Right forelimb (tissue), 1 donor: Measurements from ENCODE around the gene CDCA4.
A peak's percentile ranks its signal among the peaks of the same experiment; 100 is the strongest.
"Not testable (repeated sequence)": the region's sequence is repeated elsewhere in the genome, so short reads cannot be mapped to it uniquely, and the experiment has no call there.

Experiments used
- DNase-seq: peaks from one replicate; pipeline ENCODE4 v3.0.0-alpha.2; 2018

Gene CDCA4

DNA sequence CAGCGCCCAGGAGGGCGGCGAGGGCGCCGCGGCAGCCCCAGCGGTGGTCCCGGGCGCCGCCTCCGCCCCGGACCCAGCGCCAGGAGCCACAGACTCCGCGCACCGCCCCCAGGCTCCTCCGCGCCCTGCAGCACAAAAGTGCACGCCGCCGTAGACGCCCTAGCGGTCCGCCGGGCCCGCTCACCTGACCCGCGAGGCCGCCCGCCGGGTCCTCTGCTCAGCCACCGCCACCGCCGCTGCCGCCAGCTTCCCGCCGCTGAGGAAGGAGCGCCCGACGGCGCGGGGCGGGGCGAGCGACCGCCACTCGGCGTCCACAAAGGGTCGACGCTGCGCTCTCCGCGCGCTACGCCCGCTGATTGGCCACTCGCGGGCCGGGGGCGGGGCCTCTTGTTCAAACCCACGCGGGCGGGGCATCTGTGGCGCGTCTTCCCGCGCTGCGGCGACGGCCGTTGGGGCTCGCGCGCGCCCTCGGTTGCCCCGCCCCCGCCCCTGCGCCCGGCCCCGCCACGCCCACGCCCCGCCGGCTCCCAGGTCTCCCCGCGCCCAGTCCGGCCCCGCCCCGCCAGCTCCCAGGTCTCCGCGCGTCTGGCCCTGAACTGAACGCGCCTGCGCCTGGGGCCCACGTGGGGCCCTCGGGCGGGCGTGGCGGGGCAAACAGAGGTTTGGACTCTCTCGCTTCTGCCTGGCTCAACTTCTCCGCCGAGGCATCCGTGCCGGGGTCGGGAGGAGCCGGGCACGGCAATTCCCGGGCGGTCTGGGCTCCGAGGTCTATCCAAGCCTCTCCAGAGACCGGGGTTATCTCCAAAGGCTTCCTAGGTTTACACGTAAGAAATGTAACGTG is at the start of gene CDCA4:
CDCA4 (minus strand) TSS at position 269 of the 841 bp plus-strand sequence. CDS start 9,154 bp downstream, outside the sequence.
- DNase-seq, result peak; percentile 99

GRCh38 chr14:105069871-105070759 is 49.2 kb upstream of the CDCA4 start:
- DNase-seq, result no peak

GRCh38 chr14:105069522-105069870 is 48.6 kb upstream of the CDCA4 start:
- DNase-seq, result no peak

- no peak for DNase-seq
Measured at GRCh38 chr14:105068818-105069217, 47.9 kb upstream of the CDCA4 start.

- DNase-seq, result no peak
Measured at GRCh38 chr14:105067969-105068301, 47.1 kb upstream of the CDCA4 start.

DNA sequence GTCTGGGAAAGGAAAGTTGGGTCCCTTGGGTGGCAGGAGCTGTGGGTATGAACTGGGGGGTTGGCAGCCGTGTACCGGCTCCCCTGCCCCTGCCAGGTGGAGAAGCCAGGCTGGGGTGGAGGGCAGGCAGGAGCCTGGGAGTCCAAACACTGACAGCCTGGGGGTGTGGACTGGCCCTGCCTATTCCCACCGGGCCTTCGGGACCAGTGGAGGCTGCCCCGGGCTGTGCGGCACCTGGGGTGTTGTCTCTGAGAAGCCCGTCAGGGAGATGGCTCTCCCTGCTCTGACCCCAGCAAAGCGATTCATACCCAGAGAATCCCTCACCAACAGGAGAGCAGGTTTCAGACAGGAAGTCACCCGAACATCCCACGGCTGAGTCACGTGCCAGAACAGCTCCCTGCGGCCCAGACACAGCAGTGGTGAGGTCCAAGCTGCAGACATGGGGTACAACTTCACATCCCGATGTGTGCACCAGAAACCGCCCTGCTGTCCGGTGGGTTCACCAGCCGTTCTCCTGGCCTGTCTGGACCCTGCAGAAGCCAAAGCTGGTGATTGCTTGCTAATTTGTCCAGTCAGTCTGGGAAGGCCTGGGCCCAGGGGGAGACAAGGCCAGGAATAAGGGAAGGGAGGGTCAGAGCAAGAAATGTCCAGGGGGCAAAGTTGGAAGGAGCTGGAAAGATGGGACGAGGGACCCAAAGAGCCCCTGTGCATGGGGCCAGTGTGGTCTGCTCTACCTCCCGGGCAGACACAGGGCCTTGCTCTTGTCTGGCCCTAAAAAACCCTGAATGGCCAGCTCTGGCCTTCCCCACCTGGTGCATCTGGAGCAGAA is 46.5 kb upstream of the CDCA4 start:
- DNase-seq, result no peak

DNA sequence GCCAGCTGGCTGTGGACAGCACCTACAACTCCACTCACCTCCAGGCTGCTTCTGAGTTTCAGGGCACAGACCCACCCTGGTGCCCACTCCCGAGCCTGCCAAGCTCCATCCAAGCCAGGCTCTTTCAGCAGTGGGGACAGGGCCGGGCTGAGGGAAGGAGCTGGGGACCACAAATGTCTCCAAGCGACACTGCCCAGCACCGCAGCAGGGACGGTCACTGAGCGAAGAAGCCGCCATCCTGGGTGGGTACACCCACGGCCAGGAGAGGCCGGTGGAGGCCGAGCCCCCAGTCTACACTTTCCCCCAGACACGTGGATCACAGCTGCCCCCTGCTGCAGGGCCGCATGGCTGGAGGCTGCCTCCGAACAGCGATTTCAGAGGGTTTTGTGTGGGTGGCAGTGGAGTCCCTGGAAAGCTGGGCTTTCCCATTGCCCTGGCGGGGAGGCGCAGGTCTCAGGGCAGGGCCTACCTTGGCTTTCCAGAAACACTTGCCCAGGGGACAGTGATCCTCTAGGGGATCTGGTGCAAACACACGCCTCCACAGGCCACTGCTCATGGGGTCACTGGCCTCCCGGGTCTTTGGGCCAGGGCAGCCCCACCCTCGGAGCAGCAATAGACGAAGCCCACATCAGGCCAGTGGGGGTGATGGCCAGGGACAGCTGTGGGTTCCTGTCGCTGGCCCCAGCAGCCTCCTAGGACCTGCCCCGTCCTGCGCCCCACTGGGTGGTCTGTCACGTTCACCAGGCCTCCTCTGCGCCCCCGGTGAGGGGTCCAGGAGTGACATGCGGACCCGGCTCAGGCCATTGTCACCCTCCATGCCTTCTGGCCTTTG is 45.6 kb upstream of the CDCA4 start:
- DNase-seq, result no peak

DNA sequence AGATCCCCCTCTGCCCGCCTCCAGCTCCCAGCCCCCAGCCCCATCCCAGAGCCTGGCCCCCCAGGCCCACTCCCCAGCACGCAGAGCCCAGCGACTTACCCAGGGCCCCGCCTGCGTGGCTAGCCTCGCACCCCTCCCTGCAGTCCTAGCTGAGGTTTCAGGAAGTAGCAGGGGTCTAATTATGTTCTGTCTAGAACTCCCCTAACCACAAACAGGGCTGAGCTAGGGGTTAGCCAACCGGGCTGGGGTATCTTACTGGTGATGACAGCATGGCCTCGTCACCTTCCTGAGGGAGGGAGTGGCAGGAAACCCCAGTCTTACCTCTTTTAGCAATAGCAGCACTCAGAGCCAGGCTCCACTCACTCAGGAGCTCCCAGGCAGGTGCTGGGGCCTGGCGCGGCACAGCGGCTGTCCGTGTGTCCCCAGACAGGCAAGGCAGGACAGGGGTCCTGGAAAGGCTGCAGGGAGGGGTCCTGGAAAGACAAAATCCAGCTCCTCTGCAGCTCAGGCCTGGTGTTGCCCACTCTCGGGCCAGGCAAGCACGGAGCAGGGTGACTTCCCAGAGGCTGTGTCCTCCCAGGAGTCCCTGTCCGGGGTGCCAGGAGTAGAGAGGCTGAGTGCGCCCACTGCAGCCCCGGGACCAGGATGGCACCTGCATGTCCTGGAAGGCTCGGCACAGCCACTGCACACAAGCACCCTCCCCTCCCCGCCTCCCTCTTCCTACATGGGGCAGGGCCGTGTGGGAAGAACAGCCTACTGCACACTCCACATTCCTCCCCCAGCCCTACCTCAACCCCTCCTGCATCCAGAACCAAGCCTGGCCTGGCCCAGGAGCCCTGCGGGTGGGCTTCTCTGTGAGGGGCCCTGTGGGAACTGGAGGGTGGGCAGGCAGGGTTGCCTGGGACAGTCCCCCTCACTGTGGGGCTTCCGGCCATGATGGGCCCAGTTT is 44.7 kb upstream of the CDCA4 start, which contains the start of gene GPR132:
GPR132 (minus strand) TSS at position 151 of the 949 bp plus-strand sequence. CDS start 10,010 bp downstream, outside the sequence.
- DNase-seq, result no peak

GRCh38 chr14:105064721-105065143 is 43.8 kb upstream of the CDCA4 start:
- no peak for DNase-seq

GRCh38 chr14:105064001-105064400 is 43.1 kb upstream of the CDCA4 start:
- DNase-seq, result no peak

DNA sequence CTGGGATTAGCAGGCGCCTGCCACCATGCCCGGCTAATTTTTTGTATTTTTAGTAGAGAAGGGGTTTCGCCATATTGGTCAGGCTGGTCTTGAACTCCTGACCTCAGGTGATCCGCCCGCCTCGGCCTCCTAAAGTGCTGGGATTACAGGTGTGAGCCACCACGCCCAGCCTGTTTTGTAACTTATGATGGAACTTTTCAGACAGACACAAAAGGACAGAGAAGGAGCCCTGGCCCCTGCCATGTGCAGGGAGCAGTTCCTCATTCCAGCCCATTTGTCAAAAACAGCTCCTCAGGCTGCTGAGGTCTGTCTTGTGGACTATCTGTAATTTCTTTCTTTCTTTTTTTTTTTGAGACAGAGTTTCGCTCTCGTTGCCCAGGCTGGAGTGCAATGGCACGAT is 42.6 kb upstream of the CDCA4 start:
- DNase-seq, result not testable (repeated sequence)

- DNase-seq, result no peak
Measured at GRCh38 chr14:105063056-105063455, 42.2 kb upstream of the CDCA4 start.

GRCh38 chr14:105062048-105062433 is 41.2 kb upstream of the CDCA4 start:
- no peak for DNase-seq

DNA sequence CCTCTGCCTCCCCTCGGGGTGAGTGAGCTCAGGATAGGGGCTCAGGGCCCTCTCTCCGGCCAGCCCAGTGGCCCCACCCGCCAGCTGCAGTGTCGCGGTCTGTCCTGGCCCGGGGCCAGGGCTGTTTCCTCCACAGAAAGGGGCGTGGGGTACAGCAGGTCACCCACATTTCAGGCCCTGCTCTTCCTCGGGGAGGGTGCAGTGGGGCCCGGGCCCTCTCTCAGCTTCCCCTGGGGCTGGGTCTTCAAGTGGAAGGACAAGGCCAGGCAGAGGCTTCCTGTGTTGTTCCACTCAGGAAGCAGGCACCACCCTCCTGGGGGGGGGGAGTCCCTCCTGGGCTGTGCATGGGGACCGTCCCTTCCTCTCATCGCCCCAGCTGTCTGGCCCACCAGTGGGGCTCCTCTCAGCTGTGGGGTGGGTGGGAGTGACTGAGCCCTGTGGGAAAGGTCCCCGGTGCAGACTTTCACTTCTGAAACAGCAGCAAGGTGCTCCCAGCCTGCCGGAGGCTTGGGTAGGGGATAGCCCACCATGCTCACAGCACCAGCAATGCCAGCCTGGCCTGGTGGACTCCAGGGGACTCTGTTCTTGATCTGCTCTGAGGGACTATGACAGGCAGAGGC is 40.7 kb upstream of the CDCA4 start:
- DNase-seq, result no peak

DNA sequence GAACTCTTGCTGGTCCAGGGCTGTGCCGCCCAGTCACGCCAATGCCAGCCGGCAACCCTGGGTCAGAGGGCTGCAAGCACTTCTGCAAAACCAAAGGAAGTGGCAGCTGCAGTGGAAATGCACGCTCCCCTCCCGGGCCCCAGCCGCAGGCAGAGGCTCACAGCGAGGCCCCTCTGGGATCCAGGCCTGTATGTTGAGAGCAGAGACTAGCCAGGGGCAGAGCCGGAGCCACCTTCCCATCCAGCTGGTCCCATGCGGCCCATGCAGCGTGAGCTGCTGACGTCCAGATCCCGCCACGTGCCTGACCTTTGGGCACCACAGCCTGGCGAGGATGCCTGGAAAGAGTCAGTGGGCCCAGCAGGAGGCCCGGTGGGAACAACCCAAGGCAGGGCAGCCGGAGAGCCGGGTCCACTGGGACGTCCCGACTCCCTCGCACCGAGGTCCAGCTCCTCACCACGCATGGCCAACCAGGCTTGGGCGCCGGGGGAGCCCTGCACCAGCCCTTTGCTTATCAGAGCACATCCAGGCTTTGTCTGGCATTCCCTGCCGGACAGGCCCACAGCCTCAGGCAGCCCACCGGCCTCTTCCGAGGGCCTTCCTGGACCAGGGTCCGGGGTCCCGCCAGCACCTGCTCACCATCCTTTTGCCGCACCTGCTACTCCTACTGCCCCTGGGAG is 40.0 kb upstream of the CDCA4 start:
- DNase-seq, result peak; percentile 79

- DNase-seq, result no peak
Measured at GRCh38 chr14:105059925-105060565, 39.2 kb upstream of the CDCA4 start.

DNA sequence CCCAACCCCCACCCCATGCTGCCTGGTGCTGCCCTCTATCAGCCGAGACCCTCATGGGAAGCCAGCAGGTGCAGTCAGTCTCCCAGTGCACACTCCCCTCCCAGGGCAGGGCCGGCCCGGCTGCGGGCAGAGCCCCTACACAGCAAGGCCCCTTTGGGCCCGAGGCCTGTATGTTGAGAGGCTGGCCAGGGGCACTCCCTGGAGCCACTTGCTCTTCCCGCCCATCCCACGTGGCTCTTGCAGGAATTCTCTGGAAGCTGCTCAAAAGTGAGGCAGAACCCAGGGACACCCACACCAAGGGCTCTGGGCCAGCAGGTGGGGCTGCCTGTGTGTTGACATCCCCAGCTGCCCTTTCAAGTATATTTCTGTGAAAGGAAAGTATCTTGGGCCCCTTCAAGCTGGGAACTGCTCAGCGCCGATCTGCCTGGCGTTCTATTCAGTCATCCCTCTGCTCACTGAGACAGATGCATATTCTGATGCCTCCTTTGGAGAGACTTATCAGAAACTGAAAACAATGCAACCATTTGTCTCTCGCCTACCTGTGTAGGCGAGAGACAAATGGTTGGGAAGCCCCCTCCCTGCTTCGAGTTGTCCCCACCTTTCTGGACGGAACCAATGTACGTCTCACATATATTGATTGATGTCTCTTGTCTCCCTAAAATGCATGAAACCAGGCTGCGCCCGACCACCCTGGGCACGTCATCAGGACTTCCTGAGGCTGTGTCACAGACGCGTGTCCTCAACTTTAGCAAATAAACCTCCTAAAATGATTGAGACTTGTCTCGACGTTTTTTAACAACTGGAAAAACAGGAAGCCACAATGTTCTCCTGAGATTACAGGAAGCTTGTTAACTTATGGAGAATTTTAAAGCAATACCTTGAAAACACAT is 38.4 kb upstream of the CDCA4 start:
- peak; percentile 63 for DNase-seq

DNA sequence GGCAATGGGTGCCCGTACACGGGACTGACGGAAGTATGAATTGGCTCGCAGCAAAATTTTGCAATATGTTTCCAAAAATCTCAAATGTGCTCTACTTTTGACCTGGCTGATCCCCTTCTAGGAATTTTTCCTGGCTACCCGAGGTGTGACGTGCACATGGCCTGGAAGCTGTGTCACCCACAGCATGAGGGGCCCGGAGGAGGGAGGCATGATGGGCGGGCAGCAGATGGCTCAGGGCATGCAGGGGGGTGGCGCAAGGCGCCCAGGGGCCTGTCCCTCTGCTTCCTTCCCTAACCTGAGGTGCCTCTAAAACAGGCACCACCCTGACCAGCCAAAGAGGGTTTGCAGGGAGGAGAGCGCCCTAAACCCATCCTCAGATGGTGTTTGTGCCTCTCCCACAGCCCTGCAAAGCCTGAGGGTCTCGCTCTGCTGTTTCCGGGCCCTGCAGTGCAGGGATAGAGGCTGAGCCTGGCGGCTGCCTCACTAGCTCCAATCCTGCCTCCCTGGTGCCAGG is 37.7 kb upstream of the CDCA4 start:
- DNase-seq, result no peak
